Stimulated activated CD8-positive, alpha-beta memory T cell treated with anti-CD3 and anti-CD28 coated beads, Interleukin-15, amount 100 ng/mL, for 1 hour (primary cell): ENCODE measurements around the gene KRT27.

ENCODE experiments used
- DNase-seq: peaks from one replicate; pipeline ENCODE4 v3.0.0-alpha.2; 2020; ENCODE audit warnings: low read depth

The KRT27 gene

GRCh38 chr17:40809721-40810421, 27.5 kb upstream of the KRT27 start:
- DNase-seq = no peak

GRCh38 chr17:40806131-40806530, 23.8 kb upstream of the KRT27 start:
- DNase-seq = no peak

GRCh38 chr17:40803617-40804082, 21.3 kb upstream of the KRT27 start:
- DNase-seq = peak; percentile 62

GRCh38 chr17:40801157-40801556, 18.8 kb upstream of the KRT27 start:
- DNase-seq = no peak

GRCh38 chr17:40800381-40800780, 18.0 kb upstream of the KRT27 start:
- no peak for DNase-seq

- no peak for DNase-seq
Measured at GRCh38 chr17:40799859-40800258, 17.5 kb upstream of the KRT27 start, which contains the start of gene KRT28. TSS of gene KRT28 (minus strand) at chr17:40799959. CDS start at chr17:40799893, 66 bp downstream.

- DNase-seq = no peak
Measured at GRCh38 chr17:40796846-40797245, 14.5 kb upstream of the KRT27 start.

- no peak for DNase-seq
Measured at GRCh38 chr17:40795019-40795667, 12.8 kb upstream of the KRT27 start.

GRCh38 chr17:40794466-40794865, 12.1 kb upstream of the KRT27 start:
- DNase-seq = no peak

GRCh38 chr17:40793832-40794231, 11.5 kb upstream of the KRT27 start:
- DNase-seq = no peak

- no peak for DNase-seq
Measured at GRCh38 chr17:40791787-40792436, 9.6 kb upstream of the KRT27 start.

- no peak for DNase-seq
Measured at GRCh38 chr17:40791111-40791510, 8.8 kb upstream of the KRT27 start.

- DNase-seq = no peak
Measured at GRCh38 chr17:40779181-40779909, 3.0 kb downstream of the KRT27 start.

GRCh38 chr17:40778461-40778860, 3.9 kb downstream of the KRT27 start:
- no peak for DNase-seq

- no peak for DNase-seq
Measured at GRCh38 chr17:40777971-40778370, 4.4 kb downstream of the KRT27 start.

- no peak for DNase-seq
Measured at GRCh38 chr17:40777459-40777858, 4.9 kb downstream of the KRT27 start.

- no peak for DNase-seq
Measured at GRCh38 chr17:40775945-40776344, 6.4 kb downstream of the KRT27 start.

GRCh38 chr17:40772101-40772500, 10.2 kb downstream of the KRT27 start, which contains the start of gene KRT26:
TSS of gene KRT26 (minus strand) at chr17:40772201. CDS start at chr17:40772113, 88 bp downstream.
- DNase-seq = no peak

- DNase-seq = no peak
Measured at GRCh38 chr17:40765657-40766056, 16.7 kb downstream of the KRT27 start.

GRCh38 chr17:40763752-40764151, 18.6 kb downstream of the KRT27 start:
- no peak for DNase-seq

GRCh38 chr17:40760105-40761016, 22.0 kb downstream of the KRT27 start:
- no peak for DNase-seq
